Neural crest cell (in vitro differentiated cells): Measurements from ENCODE around the gene ZNF747. TPM values are rescaled to one million over a fixed set of nuclear protein-coding genes. Genes with fewer than 3 reads are reported as not detected.
"Not testable (repeated sequence)": the region's sequence is repeated elsewhere in the genome, so short reads cannot be mapped to it uniquely, and the experiment has no call there.

Experiments
- DNase-seq: peaks from one replicate; pipeline ENCODE4 v3.0.0; 2021; ENCODE audit warnings: low read depth, mixed read lengths, low spot score
- H3K27ac Mint-ChIP-seq: one replicate; pipeline ENCODE4 v1.8.0; 2021; ENCODE audit warnings: mild to moderate bottlenecking, mixed read lengths; ENCODE audit not compliant: unreplicated experiment
- H3K27me3 Mint-ChIP-seq: 2 replicates; pipeline ENCODE4 v1.8.0; 2021; ENCODE audit warnings: low read depth, mild to moderate bottlenecking, mixed read lengths
- H3K36me3 Mint-ChIP-seq: 2 replicates; pipeline ENCODE4 v1.8.0; 2021; ENCODE audit warnings: low read depth, mild to moderate bottlenecking, mixed read lengths
- H3K4me1 Mint-ChIP-seq: 2 replicates; pipeline ENCODE4 v1.8.0; 2021; ENCODE audit warnings: mixed read lengths
- H3K4me3 Mint-ChIP-seq: one replicate; pipeline ENCODE4 v1.8.0; 2021; ENCODE audit warnings: mild to moderate bottlenecking, mixed read lengths
- H3K9me3 Mint-ChIP-seq: 2 replicates; pipeline ENCODE4 v1.8.0; 2021; ENCODE audit warnings: mixed read lengths
- CTCF ChIP-seq: fragments of 200-600 bp; sonication (generic); conservative IDR thresholded peaks from 2 replicates; pipeline ENCODE4 v1.5.0; 2021; ENCODE audit warnings: antibody characterized with exemption, mild to moderate bottlenecking
- total RNA-seq: library from RNA; stranded (reverse); gene quantifications from 2 replicates; pipeline ENCODE4 v1.2.1, GENCODE V29; 2021

The ZNF747 gene
- total RNA-seq, 1 donor from 2014 or later: 10.5 TPM

DNA sequence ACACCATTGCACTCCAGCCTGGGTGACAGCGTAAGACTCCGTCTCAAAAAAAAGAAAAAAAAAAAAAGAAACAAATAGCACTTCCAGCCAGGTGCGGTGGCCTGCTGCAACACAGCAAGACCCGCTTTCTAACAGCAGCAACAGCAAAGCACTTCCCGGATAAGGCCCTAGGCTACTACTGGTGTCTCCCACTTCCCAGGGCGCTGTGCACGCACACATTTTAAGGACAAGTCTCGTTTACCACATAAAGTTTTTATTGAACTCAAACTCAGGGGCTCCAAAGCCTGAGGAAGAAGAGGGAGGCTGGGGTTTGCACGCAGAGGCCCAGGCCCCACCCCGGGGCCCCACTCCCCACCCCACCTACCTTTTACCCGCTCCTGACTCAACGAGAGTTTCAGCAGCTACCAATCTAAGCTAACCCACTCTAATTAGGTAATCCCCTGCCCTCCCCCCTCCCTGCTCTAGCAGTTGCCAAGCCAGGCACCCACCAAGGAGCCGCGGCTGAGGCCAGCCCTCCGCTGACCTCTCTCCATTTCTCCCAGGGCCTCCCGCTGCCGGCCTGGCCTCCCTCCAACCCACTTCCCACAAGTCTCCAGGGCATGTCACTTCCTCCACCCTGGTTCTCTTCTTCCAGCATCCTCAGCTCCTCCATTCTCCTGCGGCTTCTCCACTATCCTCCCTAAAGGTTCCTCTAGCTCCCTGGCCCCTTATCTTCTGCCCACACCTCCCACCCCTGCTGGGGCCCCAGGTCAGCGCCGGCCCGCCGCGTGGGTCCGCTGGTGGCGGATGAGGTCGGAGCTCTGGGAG is 10.7 kb downstream of the ZNF747 start:
- DNase-seq: no peak
- no peaks in the 10 kb centered on the region for H3K9me3 Mint-ChIP-seq
- H3K4me3 Mint-ChIP-seq: peak overlapping the region; percentile 51
- H3K4me1 Mint-ChIP-seq: peaks cover 18% of the 10 kb centered on the region
- H3K27ac Mint-ChIP-seq: no peak overlapping the region
- H3K36me3 Mint-ChIP-seq: no peaks in the 10 kb centered on the region
- no peak for TF ChIP-seq CTCF
- H3K27me3 Mint-ChIP-seq: peaks cover 2% of the 10 kb centered on the region

DNA sequence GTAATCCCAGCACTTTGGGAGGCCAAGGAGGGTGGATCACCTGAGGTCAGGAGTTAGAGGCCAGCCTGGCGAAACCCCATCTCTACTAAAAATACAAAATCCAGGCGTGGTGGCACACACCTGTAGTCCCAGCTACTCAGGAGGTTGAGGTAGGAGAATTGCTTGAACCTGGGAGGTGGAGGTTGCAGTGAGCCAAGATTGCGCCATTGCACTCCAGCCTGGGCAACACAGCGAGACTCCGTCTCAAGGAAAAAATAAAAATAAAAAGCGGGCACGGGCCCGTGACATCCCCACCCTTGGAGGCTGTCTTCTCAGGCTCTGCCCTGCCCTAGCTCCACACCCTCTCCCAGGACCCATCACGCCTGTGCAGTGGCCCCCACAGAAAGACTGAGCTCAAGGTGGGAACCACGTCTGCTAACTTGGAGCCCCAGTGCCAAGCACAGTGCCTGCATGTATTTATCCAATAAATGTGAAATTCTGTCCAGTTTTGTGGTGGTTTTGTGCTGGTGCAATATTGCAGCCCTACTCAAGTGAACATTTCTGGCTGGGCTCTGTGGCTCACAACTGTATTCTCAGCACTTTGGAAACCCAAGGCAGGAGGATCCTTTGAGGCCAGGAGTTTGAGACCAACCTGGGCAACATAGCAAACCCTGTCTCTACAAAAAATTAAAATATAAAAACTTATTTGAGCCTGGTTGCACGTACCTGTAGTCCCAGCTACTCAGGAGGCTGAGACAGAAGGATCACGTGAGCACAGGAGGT is 11.8 kb downstream of the ZNF747 start:
- H3K4me3 Mint-ChIP-seq: peak overlapping the region; percentile 19
- not testable (repeated sequence) for H3K36me3 Mint-ChIP-seq, H3K27ac Mint-ChIP-seq, DNase-seq, H3K9me3 Mint-ChIP-seq, H3K27me3 Mint-ChIP-seq
- H3K4me1 Mint-ChIP-seq: peaks cover 11% of the 10 kb centered on the region

DNA sequence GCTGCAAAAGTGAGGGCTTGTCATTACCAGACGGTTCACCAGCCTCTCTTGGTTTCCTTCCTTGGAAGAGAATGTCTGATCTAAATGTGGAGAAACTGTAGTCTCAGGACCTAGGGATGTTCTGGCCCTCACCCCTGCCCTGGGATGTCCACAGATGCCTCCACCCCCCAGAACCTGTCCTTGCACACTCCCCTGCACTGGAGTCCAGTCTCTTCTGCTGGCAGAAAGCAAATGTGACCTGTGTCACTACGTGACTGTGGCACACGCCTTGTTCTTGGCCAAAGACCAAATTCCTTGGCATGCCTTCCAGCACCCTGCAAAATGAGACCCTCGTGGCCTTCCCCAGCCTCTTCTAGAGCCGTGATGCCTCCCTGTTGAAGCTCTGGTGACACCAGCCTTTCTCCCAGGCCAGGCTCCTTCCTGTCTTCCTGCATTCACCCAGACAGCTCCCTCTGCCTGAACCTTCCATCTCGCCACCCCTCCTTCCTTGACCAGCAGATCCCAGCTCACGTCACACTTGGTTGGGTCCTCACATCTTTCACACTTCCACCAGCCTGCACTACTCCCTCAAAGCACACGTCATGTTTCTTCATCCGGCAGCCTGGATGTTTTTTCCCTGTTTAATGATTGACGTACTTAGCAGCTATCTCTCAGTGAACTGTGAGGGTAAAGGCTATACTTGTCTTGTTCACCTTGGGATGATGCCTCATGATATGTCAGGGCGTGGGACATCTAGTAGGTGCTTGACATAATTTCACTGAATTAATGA is 12.6 kb downstream of the ZNF747 start:
- H3K9me3 Mint-ChIP-seq: no peaks in the 10 kb centered on the region
- H3K4me1 Mint-ChIP-seq: peaks cover 5% of the 10 kb centered on the region
- no peak overlapping the region for H3K27ac Mint-ChIP-seq
- TF ChIP-seq CTCF: no peak
- H3K36me3 Mint-ChIP-seq: no peaks in the 10 kb centered on the region
- DNase-seq: no peak
- H3K4me3 Mint-ChIP-seq: peak overlapping the region; percentile 22
- H3K27me3 Mint-ChIP-seq: peaks cover 2% of the 10 kb centered on the region

DNA sequence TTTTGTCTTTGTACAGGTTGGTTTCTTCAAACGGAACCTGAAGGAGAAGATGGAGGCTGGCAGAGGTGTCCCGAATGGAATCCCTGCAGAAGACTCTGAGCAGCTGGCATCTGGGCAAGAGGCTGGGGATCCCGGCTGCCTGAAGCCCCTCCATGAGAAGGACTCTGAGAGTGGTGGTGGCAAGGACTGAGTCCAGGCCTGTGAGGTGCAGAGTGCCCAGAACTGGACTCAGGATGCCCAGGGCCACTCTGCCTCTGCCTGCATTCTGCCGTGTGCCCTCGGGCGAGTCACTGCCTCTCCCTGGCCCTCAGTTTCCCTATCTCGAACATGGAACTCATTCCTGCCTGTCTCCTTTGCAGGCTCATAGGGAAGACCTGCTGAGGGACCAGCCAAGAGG is 13.2 kb downstream of the ZNF747 start:
- H3K9me3 Mint-ChIP-seq: no peaks in the 10 kb centered on the region
- no peak for TF ChIP-seq CTCF
- H3K27ac Mint-ChIP-seq: no peak overlapping the region

GRCh38 chr16:30519120-30520049 is 15.3 kb downstream of the ZNF747 start:
- no peaks in the 10 kb centered on the region for H3K4me1 Mint-ChIP-seq
- no peak overlapping the region for H3K27ac Mint-ChIP-seq
- H3K27me3 Mint-ChIP-seq: peaks cover 2% of the 10 kb centered on the region
- no peaks in the 10 kb centered on the region for H3K36me3 Mint-ChIP-seq
- no peak for DNase-seq
- H3K4me3 Mint-ChIP-seq: no peak overlapping the region
- no peak for TF ChIP-seq CTCF
- no peaks in the 10 kb centered on the region for H3K9me3 Mint-ChIP-seq

More for the DNA sequence above, 13.2 kb downstream of the ZNF747 start:
- Mint-ChIP-seq H3K4me1 (peaks cover 5% of the 10 kb centered on the region), H3K4me3 (no peak overlapping the region), H3K36me3 (no peaks in the 10 kb centered on the region), H3K27me3 (peaks cover 2% of the 10 kb centered on the region)
- DNase-seq: no peak
